Amniotic epithelial cell (primary cell): ENCODE data around the gene USP11.

ENCODE experiments used
- DNase-seq: peaks from one replicate; pipeline ENCODE4 v3.0.0-alpha.2; 2010; ENCODE audit warnings: low read depth

USP11 gene

GRCh38 chrX:47232803-47233332 is at the start of gene USP11:
TSS of gene USP11 (plus strand) at chrX:47233009. CDS start at chrX:47233044, 35 bp downstream.
- DNase-seq, result peak; percentile 28

GRCh38 chrX:47184486-47184885 is 48.3 kb upstream of the USP11 start:
- DNase-seq, result no peak

- DNase-seq, result no peak
Observed at GRCh38 chrX:47185241-47185640, 47.6 kb upstream of the USP11 start.

- no peak for DNase-seq
Observed at GRCh38 chrX:47186096-47186740, 46.6 kb upstream of the USP11 start.

GRCh38 chrX:47187106-47187677 is 45.6 kb upstream of the USP11 start:
- DNase-seq, result no peak

- DNase-seq, result peak; percentile 11
Observed at GRCh38 chrX:47189906-47190305, 42.9 kb upstream of the USP11 start.

GRCh38 chrX:47190445-47191269 is 42.2 kb upstream of the USP11 start:
- peak; percentile 92 for DNase-seq

- no peak for DNase-seq
Observed at GRCh38 chrX:47191331-47191730, 41.5 kb upstream of the USP11 start.

- no peak for DNase-seq
Observed at GRCh38 chrX:47191806-47192401, 40.9 kb upstream of the USP11 start.

GRCh38 chrX:47193475-47194193 is 39.2 kb upstream of the USP11 start, which contains the start of gene UBA1:
TSS of gene UBA1 (plus strand) at chrX:47193829. CDS start at chrX:47198803, 4,974 bp downstream.
- peak; percentile 89 for DNase-seq

GRCh38 chrX:47194194-47194787 is 38.5 kb upstream of the USP11 start:
- no peak for DNase-seq

GRCh38 chrX:47196098-47196497 is 36.7 kb upstream of the USP11 start:
- DNase-seq, result no peak

- no peak for DNase-seq
Observed at GRCh38 chrX:47197526-47197925, 35.3 kb upstream of the USP11 start.

GRCh38 chrX:47198026-47198686 is 34.7 kb upstream of the USP11 start:
- peak; percentile 71 for DNase-seq

GRCh38 chrX:47198687-47199080 is 34.1 kb upstream of the USP11 start:
- DNase-seq, result no peak

GRCh38 chrX:47199286-47199685 is 33.5 kb upstream of the USP11 start:
- no peak for DNase-seq

- DNase-seq, result peak; percentile 40
Observed at GRCh38 chrX:47200385-47201150, 32.2 kb upstream of the USP11 start.

GRCh38 chrX:47201345-47201944 is 31.4 kb upstream of the USP11 start:
- DNase-seq, result no peak

- no peak for DNase-seq
Observed at GRCh38 chrX:47202316-47202715, 30.5 kb upstream of the USP11 start.

GRCh38 chrX:47202877-47203276 is 29.9 kb upstream of the USP11 start:
- DNase-seq, result no peak
